HG03175 (cell line): ENCODE results near the gene PSMF1.

Experiments
- ATAC-seq: cut with Tn5 transposase; IDR thresholded peaks from one replicate; pipeline ENCODE4 v1.9.1; 2021; ENCODE audit warnings: mild to moderate bottlenecking, moderate library complexity; ENCODE audit not compliant: unreplicated experiment

The PSMF1 gene

GRCh38 chr20:1163105-1163504, 44.7 kb downstream of the PSMF1 start:
- no peak for ATAC-seq

DNA sequence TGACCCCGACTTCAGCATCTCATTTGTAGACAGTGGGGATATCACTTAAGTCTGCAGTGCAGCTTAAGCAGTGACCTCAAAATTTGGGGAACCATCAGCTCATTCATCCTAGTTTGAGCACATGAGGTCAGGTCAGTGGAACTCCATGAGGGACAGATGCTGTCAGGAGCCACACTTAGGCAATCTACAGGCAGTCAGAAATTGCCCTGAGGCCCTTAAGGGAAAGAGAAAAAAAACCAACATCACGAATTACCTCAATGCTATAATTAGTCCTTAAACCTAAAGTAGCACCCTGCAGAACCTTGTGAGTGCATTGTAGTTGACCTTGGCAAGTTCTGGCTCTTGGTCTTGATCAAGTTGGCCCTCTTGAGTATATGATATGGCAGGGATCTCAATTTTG, 45.3 kb downstream of the PSMF1 start:
- ATAC-seq: no peak

DNA sequence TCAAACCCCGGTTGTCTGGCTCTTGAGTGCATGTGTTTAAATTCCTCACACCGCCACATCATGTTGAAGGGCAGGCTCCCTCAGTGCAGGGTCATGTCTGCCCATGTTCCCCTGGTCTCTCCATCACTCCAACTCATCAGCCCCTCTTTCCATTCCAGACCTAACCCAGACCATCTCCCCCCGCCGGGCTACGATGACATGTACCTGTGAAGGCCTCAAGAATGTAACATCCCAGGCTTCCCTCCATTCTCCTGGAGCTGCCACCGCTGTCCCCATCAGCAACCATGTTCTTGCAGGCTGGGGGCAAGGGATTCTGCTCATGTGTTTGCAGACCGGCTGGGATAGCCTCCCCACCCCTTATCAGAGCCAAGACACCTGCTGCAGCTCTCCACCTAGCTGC, 46.5 kb downstream of the PSMF1 start:
- ATAC-seq: no peak

- ATAC-seq: no peak
Observed at GRCh38 chr20:1165521-1165920, 47.1 kb downstream of the PSMF1 start.

- ATAC-seq: no peak
Observed at GRCh38 chr20:1165941-1166340, 47.5 kb downstream of the PSMF1 start.

DNA sequence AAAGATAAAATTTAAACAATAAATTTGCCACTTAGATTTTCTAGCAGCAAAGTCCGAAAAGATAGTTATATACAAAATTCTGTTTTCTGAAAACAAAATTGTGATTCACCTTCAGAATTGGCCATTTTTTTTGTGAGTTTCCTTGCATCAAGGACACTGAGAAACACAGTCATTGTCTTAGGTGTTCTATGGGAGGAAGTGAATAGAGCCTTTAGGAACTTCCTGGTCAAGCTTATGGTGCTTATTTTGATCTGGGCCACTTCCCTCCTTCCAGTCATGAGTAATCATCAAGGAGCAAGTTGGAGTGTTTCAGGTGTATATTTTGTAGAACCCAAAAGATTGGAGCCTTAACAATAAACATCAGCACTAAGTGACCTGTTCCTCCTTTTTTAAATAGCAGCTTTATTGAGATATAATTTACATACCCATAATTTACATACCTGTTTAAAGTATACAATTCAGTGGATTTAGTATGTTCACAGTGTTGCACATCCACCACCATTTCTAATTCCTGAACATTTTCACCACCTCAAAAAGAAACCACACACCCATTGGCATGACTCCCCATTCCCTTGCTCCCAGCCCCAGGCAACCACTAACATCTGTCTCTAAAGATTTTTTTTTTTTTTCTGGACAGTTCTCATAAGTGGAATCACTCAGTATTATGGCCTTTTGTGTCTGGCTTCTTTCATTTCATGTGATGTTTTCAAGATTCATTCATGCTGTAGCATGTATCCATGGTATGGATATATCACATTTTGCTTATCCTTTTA, 48.7 kb downstream of the PSMF1 start:
- ATAC-seq: no peak

- no peak for ATAC-seq
Observed at GRCh38 chr20:1169224-1169623, 50.8 kb downstream of the PSMF1 start.

DNA sequence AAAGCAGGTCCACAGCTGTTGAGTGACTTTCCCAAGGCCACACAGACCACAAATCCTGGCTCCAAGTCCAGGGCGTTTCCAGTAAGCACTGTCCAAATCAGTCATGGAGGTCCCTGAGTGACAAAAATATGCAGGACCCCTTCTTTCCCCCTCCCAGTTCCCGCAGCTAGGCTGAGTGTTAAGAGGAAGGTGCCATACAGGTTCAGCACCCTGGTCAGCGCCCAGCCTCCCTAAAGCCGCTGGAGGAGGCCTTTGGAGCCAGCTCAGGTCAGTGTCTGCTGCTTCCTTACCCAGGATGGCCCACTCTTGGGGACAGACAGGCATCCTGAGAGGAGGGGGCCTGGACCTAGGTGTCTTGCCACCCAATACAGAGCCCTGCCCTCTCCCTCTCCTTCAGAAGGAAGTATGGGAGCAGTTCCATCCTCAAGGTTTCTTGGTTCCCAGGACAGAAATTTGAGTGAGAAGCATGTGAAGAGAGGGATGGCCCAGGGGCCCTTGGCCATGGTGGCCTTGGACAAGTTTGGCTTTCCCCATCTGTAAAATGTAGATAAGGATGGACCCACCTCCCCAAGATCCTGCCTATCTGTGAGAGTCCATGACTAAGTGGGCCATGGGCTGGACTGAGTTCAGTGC, 53.2 kb downstream of the PSMF1 start:
- no peak for ATAC-seq

GRCh38 chr20:1173698-1174097, 55.3 kb downstream of the PSMF1 start:
- ATAC-seq: no peak

GRCh38 chr20:1174787-1175186, 56.4 kb downstream of the PSMF1 start:
- ATAC-seq: no peak

- no peak for ATAC-seq
Observed at GRCh38 chr20:1177680-1178079, 59.3 kb downstream of the PSMF1 start.

DNA sequence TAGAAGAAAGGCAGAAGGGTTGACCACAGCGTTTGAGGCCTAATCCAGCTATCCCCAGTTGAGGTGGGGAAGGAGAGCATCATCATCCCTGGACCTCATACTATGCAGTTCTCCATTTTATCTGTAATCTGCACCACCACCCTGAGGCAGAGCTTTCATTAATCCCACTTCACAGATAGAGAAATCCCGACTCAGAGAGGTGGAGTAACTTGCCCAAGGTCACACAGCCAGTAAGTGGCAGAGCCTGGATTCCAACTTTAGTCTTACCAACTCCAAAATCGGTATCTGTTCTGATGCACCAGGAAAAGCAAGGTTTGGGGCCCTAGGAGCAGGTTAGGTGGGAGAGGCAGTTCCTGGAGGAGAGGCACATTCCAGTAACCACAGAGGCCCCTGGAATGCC, 59.7 kb downstream of the PSMF1 start:
- no peak for ATAC-seq

GRCh38 chr20:1178623-1179022, 60.2 kb downstream of the PSMF1 start:
- no peak for ATAC-seq

- no peak for ATAC-seq
Observed at GRCh38 chr20:1180949-1181348, 62.5 kb downstream of the PSMF1 start.

DNA sequence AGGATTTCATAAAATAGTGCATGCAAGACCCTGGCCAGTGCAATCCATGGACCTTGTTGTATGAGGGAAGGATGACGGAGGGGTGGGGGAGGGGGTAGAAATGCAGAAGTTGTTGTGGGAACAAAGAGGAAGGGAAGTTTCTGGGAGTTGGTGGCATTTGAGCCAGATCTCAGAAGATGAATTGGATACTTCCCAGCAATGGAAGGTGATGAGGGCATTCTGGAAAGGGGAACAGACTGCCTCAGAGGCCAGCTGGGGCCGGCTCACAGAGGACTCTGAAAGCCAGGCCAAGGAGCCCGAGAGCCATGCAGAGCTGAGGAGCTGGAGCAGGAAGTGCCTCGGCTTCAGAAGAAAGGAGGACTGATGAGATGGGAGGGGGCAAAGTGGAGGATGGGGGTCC, 63.7 kb downstream of the PSMF1 start:
- no peak for ATAC-seq

DNA sequence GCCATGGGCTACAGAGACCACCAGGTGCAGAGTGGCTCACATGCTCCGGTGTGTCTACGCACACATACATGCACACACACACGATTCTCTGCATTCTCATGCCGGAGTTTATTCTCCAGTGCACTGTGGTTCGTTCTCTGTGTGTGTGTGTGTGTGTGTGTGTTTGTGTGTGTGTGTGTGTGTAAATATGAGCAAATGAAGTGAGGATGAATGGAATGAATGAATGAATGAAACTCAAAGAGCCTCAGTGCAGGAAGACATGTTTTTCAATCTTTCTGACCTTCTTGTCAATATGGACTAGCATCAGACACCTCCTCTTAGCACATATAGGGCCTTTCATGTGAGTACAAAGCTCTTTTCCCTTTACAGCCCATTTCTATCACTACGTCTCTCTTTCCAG, 64.8 kb downstream of the PSMF1 start:
- ATAC-seq: no peak

GRCh38 chr20:1184260-1184637, 65.8 kb downstream of the PSMF1 start:
- ATAC-seq: no peak

GRCh38 chr20:1184638-1185315, 66.4 kb downstream of the PSMF1 start, which contains the start of gene TMEM74B:
Gene TMEM74B (minus strand): TSS chr20:1184981. CDS start chr20:1183801, 1,180 bp downstream.
- ATAC-seq: no peak

DNA sequence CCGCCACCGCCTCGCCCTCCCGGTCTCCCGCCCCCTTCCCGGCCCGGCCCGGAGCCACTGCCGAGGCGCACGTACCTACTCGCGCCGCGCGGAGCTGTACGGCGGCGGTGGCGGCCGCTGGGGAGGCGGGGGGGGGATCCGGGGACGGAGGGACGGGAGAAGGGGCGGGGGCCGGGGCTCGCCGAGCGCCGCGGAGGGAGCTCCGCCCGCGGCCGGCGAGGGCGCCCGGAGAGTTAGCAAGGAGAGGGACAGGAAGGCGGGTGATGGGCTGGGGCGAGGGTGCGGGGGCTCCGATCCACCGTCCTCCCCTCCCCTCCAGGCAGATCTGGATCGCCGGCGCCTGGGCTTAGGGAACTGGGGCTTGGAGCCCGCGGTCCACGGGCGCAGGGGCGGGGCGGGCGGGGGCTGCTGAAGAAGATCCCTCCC, 66.9 kb downstream of the PSMF1 start:
- ATAC-seq: no peak

DNA sequence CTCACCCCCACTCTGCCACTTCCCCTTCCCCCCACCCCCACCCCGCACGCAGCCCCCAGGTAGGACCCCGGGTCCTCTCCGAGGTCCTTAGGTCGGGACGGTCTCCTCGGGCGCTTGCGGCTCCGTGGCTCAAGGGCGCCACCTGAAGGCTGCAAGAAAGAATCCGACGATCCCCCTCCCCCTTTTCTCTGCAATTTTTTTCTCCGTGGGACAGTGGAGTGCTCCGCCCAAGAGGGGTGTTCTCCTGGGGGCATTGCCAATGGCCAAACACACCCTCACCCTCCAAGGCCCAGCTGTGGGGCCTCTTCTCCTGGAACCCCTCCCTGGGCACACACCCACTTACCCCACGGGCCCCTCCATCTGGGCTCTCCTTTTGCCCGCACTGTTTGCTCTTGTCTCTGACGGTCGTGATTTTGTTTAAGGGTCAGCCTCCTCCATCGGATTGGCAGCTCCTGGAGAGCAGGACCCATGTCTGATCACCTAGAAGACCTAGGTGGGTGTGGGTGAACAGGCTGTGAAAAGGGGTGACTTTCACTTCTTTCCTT, 67.5 kb downstream of the PSMF1 start:
- no peak for ATAC-seq

DNA sequence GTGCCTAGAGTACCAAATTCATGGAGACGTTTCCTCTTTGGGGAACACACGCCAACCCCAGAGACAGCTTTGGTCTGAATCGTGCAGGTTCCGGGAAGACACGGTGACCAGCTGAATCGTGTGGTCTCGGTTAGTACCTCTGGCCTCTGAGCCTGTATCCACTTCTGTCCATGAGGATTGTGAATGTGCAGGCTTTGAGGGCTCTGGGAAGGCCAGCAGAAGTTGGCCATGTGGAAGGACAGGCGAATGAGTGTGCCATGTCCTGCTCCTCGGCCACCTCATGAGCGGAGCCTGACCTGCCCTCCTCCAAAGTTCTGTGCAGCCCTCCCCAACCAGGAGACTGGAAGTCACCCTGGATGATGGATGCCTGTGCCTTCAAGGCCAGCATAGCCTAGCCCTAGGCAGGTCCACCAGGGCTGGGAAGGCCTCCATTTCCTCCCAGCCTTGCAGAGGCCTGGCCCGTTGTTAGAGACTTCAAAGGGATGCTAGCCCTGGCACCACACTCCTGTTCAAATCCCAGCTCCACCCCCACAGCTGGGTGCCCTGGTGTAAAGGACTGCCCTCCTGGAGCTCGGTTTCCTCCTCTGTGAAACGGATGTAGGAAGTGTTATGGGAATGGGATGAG, 68.1 kb downstream of the PSMF1 start:
- ATAC-seq: no peak
